CD14-positive monocyte (primary cell): ENCODE results near the gene OR5AK2. TPM values are rescaled to one million over a fixed set of nuclear protein-coding genes. Genes with fewer than 3 reads are reported as not detected.
A peak's percentile ranks its signal among the peaks of the same experiment; 100 is the strongest.

Source experiments
- DNase-seq, 3 donors: peaks; one replicate each; pipeline ENCODE4 v3.0.0-alpha.2; 2011 to 2022
- H2AFZ ChIP-seq: 2 replicates; pipeline ENCODE4 v1.6.0; 2012; ENCODE audit warnings: mild to moderate bottlenecking, low read depth, low read length, inconsistent platforms; ENCODE audit not compliant: insufficient read depth, poor library complexity, severe bottlenecking
- H3K27ac ChIP-seq, 2 donors: 1 replicate in 1 of 2; 2 replicates in 1 of 2; pipeline ENCODE4 v1.5.1; 2012 to 2013; ENCODE audit warnings: low read length in 2 of 2, control low read depth in 1 of 2, inconsistent platforms in 1 of 2, low read depth in 1 of 2, mild to moderate bottlenecking in 1 of 2
- H3K27me3 ChIP-seq, 2 donors: one replicate each; pipeline versions ENCODE4 v1.6.0 to v1.6.1; 2011 to 2013; ENCODE audit warnings: low read length in 2 of 2; ENCODE audit not compliant: control insufficient read depth in 2 of 2, insufficient read depth in 2 of 2
- H3K36me3 ChIP-seq, 2 donors: replicated peaks in 1 of 2; 1 replicate in 1 of 2; 2 replicates in 1 of 2; pipeline versions ENCODE4 v1.5.1 to v1.6.1; 2012 to 2013; ENCODE audit warnings: low read length in 2 of 2, control low read depth in 1 of 2, inconsistent platforms in 1 of 2, mild to moderate bottlenecking in 1 of 2; ENCODE audit not compliant: insufficient read depth in 2 of 2, control insufficient read depth in 1 of 2
- H3K4me1 ChIP-seq, 2 donors: 1 replicate in 1 of 2; 2 replicates in 1 of 2; pipeline versions ENCODE4 v1.5.1 to v1.6.1; 2012 to 2013; ENCODE audit warnings: low read length in 2 of 2, control low read depth in 1 of 2, inconsistent platforms in 1 of 2, mild to moderate bottlenecking in 1 of 2, moderate library complexity in 1 of 2; ENCODE audit not compliant: insufficient read depth in 2 of 2, control insufficient read depth in 1 of 2
- H3K4me2 ChIP-seq: replicated peaks from 2 replicates; pipeline ENCODE3; 2012; ENCODE audit warnings: low read length, moderate library complexity, mild to moderate bottlenecking; ENCODE audit not compliant: poor library complexity, severe bottlenecking; ENCODE audit errors: extremely low read depth
- H3K4me3 ChIP-seq, 3 experiments: fragments of 200-600 bp in 1 of 3; sonication (generic) in 1 of 3; replicated peaks in 1 of 3; 1 replicate in 2 of 3; 2 replicates in 1 of 3; pipeline ENCODE4 v1.5.1; 2011 to 2013; ENCODE audit warnings: low read length in 3 of 3, mild to moderate bottlenecking in 3 of 3, control low read depth in 2 of 3, low read depth in 2 of 3, inconsistent platforms in 1 of 3, moderate library complexity in 1 of 3
- H3K79me2 ChIP-seq: 2 replicates; pipeline ENCODE4 v1.6.0; 2012; ENCODE audit warnings: mild to moderate bottlenecking, control low read depth, inconsistent platforms, low read length, moderate library complexity; ENCODE audit not compliant: insufficient read depth
- H3K9ac ChIP-seq: 2 replicates; pipeline ENCODE4 v1.6.0; 2017; ENCODE audit warnings: low read length, mild to moderate bottlenecking; ENCODE audit not compliant: insufficient read depth, poor library complexity, severe bottlenecking
- H3K9me3 ChIP-seq, 2 donors: replicated peaks in 1 of 2; 1 replicate in 1 of 2; 2 replicates in 1 of 2; pipeline versions ENCODE4 v1.5.1 to v1.6.1; 2012 to 2013; ENCODE audit warnings: low read length in 2 of 2, control low read depth in 1 of 2; ENCODE audit not compliant: control insufficient read depth in 1 of 2, insufficient read depth in 1 of 2
- H4K20me1 ChIP-seq: 2 replicates; pipeline ENCODE4 v1.6.0; 2012; ENCODE audit warnings: mild to moderate bottlenecking, low read length, control low read depth, moderate library complexity; ENCODE audit not compliant: insufficient read depth
- H3K27ac Mint-ChIP-seq, 7 donors: one replicate each; pipeline ENCODE4 v1.8.0; 2020; ENCODE audit warnings: mild to moderate bottlenecking in 7 of 7, mixed read lengths in 7 of 7, moderate library complexity in 6 of 7, inconsistent platforms in 2 of 7
- H3K27me3 Mint-ChIP-seq, 3 donors: one replicate each; pipeline ENCODE4 v1.8.0; 2021 to 2022; ENCODE audit warnings: low read depth in 3 of 3, mild to moderate bottlenecking in 3 of 3, mixed read lengths in 3 of 3, moderate library complexity in 3 of 3, inconsistent platforms in 1 of 3
- H3K36me3 Mint-ChIP-seq, 2 donors: one replicate each; pipeline ENCODE4 v1.8.0; 2020; ENCODE audit warnings: mixed read lengths in 2 of 2, inconsistent platforms in 1 of 2, mild to moderate bottlenecking in 1 of 2
- H3K4me1 Mint-ChIP-seq: one replicate; pipeline ENCODE4 v1.8.0; 2020; ENCODE audit warnings: mild to moderate bottlenecking, mixed read lengths
- H3K4me3 Mint-ChIP-seq, 2 donors: one replicate each; pipeline ENCODE4 v1.8.0; 2020; ENCODE audit warnings: mild to moderate bottlenecking in 2 of 2, mixed read lengths in 2 of 2, moderate library complexity in 1 of 2
- H3K9me3 Mint-ChIP-seq, 7 donors: one replicate each; pipeline ENCODE4 v1.8.0; 2020 to 2022; ENCODE audit warnings: mixed read lengths in 7 of 7, mild to moderate bottlenecking in 6 of 7, moderate library complexity in 6 of 7, inconsistent platforms in 2 of 7
- CTCF ChIP-seq: fragments of 200-600 bp; IDR thresholded peaks from one replicate; pipeline ENCODE4 v1.8.0; 2022; ENCODE audit warnings: antibody characterized with exemption, mild to moderate bottlenecking
- WGBS: methylation state at CpG from one replicate; pipeline ENCODE4 v1.1.5; 2013; ENCODE audit warnings: missing lambda C conversion rate; ENCODE audit not compliant: insufficient coverage; 5-methylcytosine and 5-hydroxymethylcytosine counted together
- intact Hi-C, 2 donors: fragments of 100-400 bp; cut with micrococcal nuclease; formaldehyde crosslinking; loops; one replicate each; pipeline versions ENCODE4 v1.15.0 to v1.15.1; 2023
- polyA plus RNA-seq, 3 donors: library from polyadenylated mRNA; depleted of rRNA in 1 of 3; unstranded in 2 of 3; stranded (reverse) in 1 of 3; fragments of 300-500 nt in 2 of 3; fragments of >200 nt in 1 of 3; fragmentation: Illumina TruSeq in 2 of 3; gene quantifications; 1 replicate in 2 of 3; 2 replicates in 1 of 3; pipeline ENCODE4 v1.2.3, GENCODE V29; 2012 to 2021

OR5AK2 gene
- polyA plus RNA-seq, 3 donors = not detected

DNA sequence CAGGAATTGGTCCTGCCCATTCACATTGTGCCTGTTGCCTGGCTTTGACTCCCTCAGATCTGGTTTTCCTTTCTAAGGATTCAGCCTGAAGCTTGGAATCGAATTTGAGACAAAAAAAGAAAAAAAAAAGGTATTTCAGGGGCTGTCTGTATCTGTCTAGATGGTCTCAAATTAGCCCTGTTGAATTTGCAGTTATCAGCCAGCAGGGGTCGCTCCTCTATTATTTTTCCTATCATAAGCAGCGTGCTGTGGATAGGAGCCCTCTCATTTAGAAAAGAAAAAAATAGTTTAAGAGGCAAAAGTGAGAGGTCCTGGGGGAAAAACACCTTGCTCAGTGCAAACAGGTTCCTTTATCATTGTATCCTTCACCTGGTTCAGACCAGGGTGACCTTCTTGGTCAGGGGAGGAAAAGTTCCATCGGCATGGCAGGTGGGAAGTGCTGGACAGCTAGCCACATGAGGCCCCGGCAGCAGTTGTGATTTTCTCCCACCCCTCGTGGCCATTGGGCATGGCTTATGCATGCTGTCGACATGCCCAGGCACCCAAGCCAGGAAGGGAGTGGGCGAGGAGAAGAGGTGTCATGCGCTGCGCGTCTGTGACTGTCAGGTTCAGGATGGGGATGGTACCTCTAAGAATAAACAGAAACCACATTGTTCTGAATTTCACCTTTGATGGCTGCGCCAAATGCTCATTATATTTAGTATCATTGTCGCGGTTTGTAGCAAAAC is 13.1 kb downstream of the OR5AK2 start:
- no peak overlapping the region for H3K4me2 ChIP-seq
- TF ChIP-seq CTCF = peak; percentile 19
- H4K20me1 ChIP-seq = no peaks in the 10 kb centered on the region
- DNase-seq = no peak
- H3K27ac Mint-ChIP-seq = no peak overlapping the region
- H3K36me3 Mint-ChIP-seq = no peaks in the 10 kb centered on the region
- H3K36me3 ChIP-seq = no peaks in the 10 kb centered on the region
- H3K27ac ChIP-seq = no peak overlapping the region
- H3K9ac ChIP-seq = no peak overlapping the region
- intact Hi-C loops = no loop called here
- peaks cover 0 to 6% (median under 1%) of the 10 kb centered on the region in 3 donors for H3K27me3 Mint-ChIP-seq
- no peak overlapping the region for H3K4me3 ChIP-seq
- H3K9me3 Mint-ChIP-seq = peaks cover 11 to 34% (median 19%) of the 10 kb centered on the region in 7 donors
- H3K4me1 ChIP-seq = no peaks in the 10 kb centered on the region
- WGBS = 97% methylated on average over 3 of the region's 14 CpGs
- no peaks in the 10 kb centered on the region for H3K79me2 ChIP-seq
- no peaks in the 10 kb centered on the region for H3K27me3 ChIP-seq
- peaks cover 28 to 31% of the 10 kb centered on the region in 2 donors for H3K9me3 ChIP-seq
- no peak overlapping the region for H3K4me3 Mint-ChIP-seq
- H2AFZ ChIP-seq = no peak overlapping the region
- no peaks in the 10 kb centered on the region for H3K4me1 Mint-ChIP-seq

GRCh38 chr11:57008373-57008772 is 19.7 kb downstream of the OR5AK2 start:
- Histone ChIP-seq H2AFZ (no peak overlapping the region), H3K27me3 (no peaks in the 10 kb centered on the region), H4K20me1 (no peaks in the 10 kb centered on the region), H3K36me3 (no peaks in the 10 kb centered on the region), H3K4me2 (no peak overlapping the region), H3K9ac (no peak overlapping the region), H3K4me1 (no peaks in the 10 kb centered on the region), H3K27ac (no peak overlapping the region), H3K9me3 (peaks cover 0 to 2% of the 10 kb centered on the region in 2 donors), H3K4me3 (no peak overlapping the region), H3K79me2 (no peaks in the 10 kb centered on the region)
- WGBS = no CpG with 5 or more reads among the region's 3 CpGs
- H3K27ac Mint-ChIP-seq = no peak overlapping the region
- H3K36me3 Mint-ChIP-seq = no peaks in the 10 kb centered on the region
- intact Hi-C loops = no loop called here
- H3K27me3 Mint-ChIP-seq = peaks cover 0 to 2% (median under 1%) of the 10 kb centered on the region in 3 donors
- TF ChIP-seq CTCF = no peak
- H3K9me3 Mint-ChIP-seq = peaks cover 0 to 2% (median under 1%) of the 10 kb centered on the region in 7 donors
- H3K4me3 Mint-ChIP-seq = no peak overlapping the region
- no peak for DNase-seq
- no peaks in the 10 kb centered on the region for H3K4me1 Mint-ChIP-seq
